Stomach (tissue), 9 donors: ENCODE data around the gene LSM14A. TPM values are rescaled to one million over a fixed set of nuclear protein-coding genes. Genes with fewer than 3 reads are reported as not detected.

Source experiments
- DNase-seq, 2 donors: peaks; one replicate each; pipeline versions ENCODE4 v3.0.0 to v3.0.0-alpha.2; 2013 to 2019
- H3K27ac ChIP-seq, 5 donors: fragments of 200-600 bp in 4 of 5; sonication (generic) in 4 of 5; one replicate each; pipeline ENCODE4 v1.5.1; 2013 to 2019; ENCODE audit warnings: mild to moderate bottlenecking in 1 of 5, moderate library complexity in 1 of 5
- H3K27me3 ChIP-seq, 3 donors: fragments of 200-600 bp; sonication (generic); one replicate each; pipeline ENCODE4 v1.5.1; 2017 to 2019; ENCODE audit warnings: mixed run types in 1 of 3
- H3K36me3 ChIP-seq, 4 donors: fragments of 200-600 bp; sonication (generic); 1 replicate in 3 of 4; 2 replicates in 1 of 4; pipeline ENCODE4 v1.5.1; 2016 to 2019
- H3K4me1 ChIP-seq, 4 donors: fragments of 200-600 bp; sonication (generic); one replicate each; pipeline ENCODE4 v1.5.1; 2016 to 2019
- H3K4me3 ChIP-seq, 4 donors: fragments of 200-600 bp; sonication (generic) in 3 of 4; one replicate each; pipeline ENCODE4 v1.5.1; 2016 to 2019; ENCODE audit warnings: mild to moderate bottlenecking in 1 of 4
- H3K9me3 ChIP-seq, 4 donors: fragments of 200-600 bp; sonication (generic); one replicate each; pipeline ENCODE4 v1.5.1; 2016 to 2019
- CTCF ChIP-seq, 7 experiments: fragments of 450-650 bp in 4 of 7; fragments of 200-600 bp in 3 of 7; sonication (generic) in 3 of 7; IDR thresholded peaks; one replicate each; pipeline ENCODE4 v1.5.1; 2016 to 2019; ENCODE audit warnings: antibody characterized with exemption in 7 of 7, control low read depth in 2 of 7, mild to moderate bottlenecking in 1 of 7
- EP300 ChIP-seq: sonication (generic); formaldehyde crosslinking; IDR thresholded peaks from one replicate; pipeline ENCODE4 v1.6.1; 2017; ENCODE audit warnings: antibody characterized with exemption
- POLR2A ChIP-seq, 4 donors: fragments of 450-650 bp; IDR thresholded peaks; one replicate each; pipeline ENCODE4 v1.6.1; 2016; ENCODE audit warnings: antibody characterized with exemption in 4 of 4, control low read depth in 2 of 4, mild to moderate bottlenecking in 1 of 4, moderate library complexity in 1 of 4
- POLR2AphosphoS5 ChIP-seq, 3 donors: sonication (generic); formaldehyde crosslinking; IDR thresholded peaks; one replicate each; pipeline ENCODE4 v1.6.1; 2016; ENCODE audit warnings: antibody characterized with exemption in 3 of 3
- WGBS, 5 donors: extraction: QIAGEN DNeasy Blood & Tissue Kit in 3 of 5; methylation state at CpG; one replicate each; pipeline versions ENCODE4 v1.1.5 to v1.1.7; 2013 to 2018; 5-methylcytosine and 5-hydroxymethylcytosine counted together
- intact Hi-C: fragments of 100-400 bp; cut with DNase I; formaldehyde crosslinking; loops from one replicate; pipeline ENCODE4 v1.15.1; 2023; ENCODE audit warnings: low total_unique reads
- polyA plus RNA-seq, 3 donors: library from polyadenylated mRNA; stranded (reverse); fragments of 200-250 nt; gene quantifications; one replicate each; pipeline ENCODE4 v1.2.3, GENCODE V29; 2013
- total RNA-seq, 5 donors: library from RNA; depleted of rRNA; stranded (reverse); fragments of >200 nt; gene quantifications; one replicate each; pipeline versions ENCODE4 v1.1.0 to v1.2.3, GENCODE V29; 2014 to 2016
- donor health status: healthy with polysubstance abuse.
- donor health status: Bipolar disorder and iron deficiency.
- donor health status: healthy.

LSM14A gene
- total and polyA plus RNA-seq, 8 donors = 38.4 to 227 (median 111) TPM

- Histone ChIP-seq H3K27ac (peak overlapping the region in 2 of 5 donors; percentile 14 to 32), H3K4me3 (no peak overlapping the region), H3K27me3 (no peaks in the 10 kb centered on the region), H3K36me3 (no peaks in the 10 kb centered on the region), H3K9me3 (no peaks in the 10 kb centered on the region), H3K4me1 (peaks cover 0 to 8% (median 0%) of the 10 kb centered on the region in 4 donors)
- intact Hi-C loops = loop anchor here (10.0 kb wide), 1 partner anchor 96 kb away; no protein-coding TSS in a partner anchor
- WGBS, 5 donors = 14 to 32% (median 30%) methylated on average over 5 of the region's 5 CpGs
- TF ChIP-seq CTCF (IDR thresholded peaks at IDR 0.05) (no peak), POLR2AphosphoS5 (IDR thresholded peaks at IDR 0.05) (peak in 2 of 3 donors; percentile 4 to 37)
- peak in 1 of 2 donors; percentile 58 for DNase-seq
Observed at GRCh38 chr19:34141025-34141424, 31.3 kb upstream of the LSM14A start.

- H3K9me3 ChIP-seq = no peaks in the 10 kb centered on the region
- H3K4me1 ChIP-seq = peaks cover 0 to 8% (median 0%) of the 10 kb centered on the region in 4 donors
- H3K27ac ChIP-seq = no peak overlapping the region
- no peak overlapping the region for H3K4me3 ChIP-seq
- no peak for DNase-seq
- no peaks in the 10 kb centered on the region for H3K27me3 ChIP-seq
- intact Hi-C loops = loop anchor here (10.0 kb wide), 1 partner anchor 98 kb away; no protein-coding TSS in a partner anchor
- no peaks in the 10 kb centered on the region for H3K36me3 ChIP-seq
- no peak for TF ChIP-seq POLR2AphosphoS5 (IDR thresholded peaks at IDR 0.05)
- no peak for TF ChIP-seq CTCF (IDR thresholded peaks at IDR 0.05)
- TF ChIP-seq POLR2A (IDR thresholded peaks at IDR 0.05) = no peak
- no peak for TF ChIP-seq EP300
- WGBS, 5 donors = 51 to 75% (median 70%) methylated on average over 3 of the region's 3 CpGs
Observed at GRCh38 chr19:34142440-34142839, 29.9 kb upstream of the LSM14A start.

GRCh38 chr19:34145741-34146202 is 26.5 kb upstream of the LSM14A start:
- Histone ChIP-seq H3K36me3 (no peaks in the 10 kb centered on the region), H3K27ac (no peak overlapping the region), H3K4me3 (no peak overlapping the region), H3K9me3 (no peaks in the 10 kb centered on the region), H3K4me1 (peaks cover 0 to 8% (median 0%) of the 10 kb centered on the region in 4 donors), H3K27me3 (no peaks in the 10 kb centered on the region)
- intact Hi-C loops = loop anchor here (10.0 kb wide), 1 partner anchor 101 kb away; no protein-coding TSS in a partner anchor
- TF ChIP-seq POLR2A (IDR thresholded peaks at IDR 0.05) (no peak), CTCF (IDR thresholded peaks at IDR 0.05) (peak in 5 of 7 experiments; percentile 41 to 87 (median 74)), EP300 (no peak), POLR2AphosphoS5 (IDR thresholded peaks at IDR 0.05) (no peak)
- peak; percentile 54 to 85 for DNase-seq
- 11 to 14% (median 12%) methylated on average over 7 of the region's 7 CpGs for WGBS, 5 donors

GRCh38 chr19:34148658-34149185 is 23.6 kb upstream of the LSM14A start:
- H3K27me3 ChIP-seq = no peaks in the 10 kb centered on the region
- H3K4me3 ChIP-seq = no peak overlapping the region
- no peaks in the 10 kb centered on the region for H3K4me1 ChIP-seq
- H3K9me3 ChIP-seq = no peaks in the 10 kb centered on the region
- H3K27ac ChIP-seq = no peak overlapping the region
- H3K36me3 ChIP-seq = no peaks in the 10 kb centered on the region
- WGBS, 5 donors = 78 to 88% (median 84%) methylated on average over 7 to 9 of the region's 9 CpGs
- TF ChIP-seq POLR2AphosphoS5 (IDR thresholded peaks at IDR 0.05) (no peak), POLR2A (IDR thresholded peaks at IDR 0.05) (no peak), CTCF (IDR thresholded peaks at IDR 0.05) (no peak), EP300 (no peak)
- DNase-seq = no peak
- intact Hi-C loops = loop anchor here (10.0 kb wide), 1 partner anchor 104 kb away; no protein-coding TSS in a partner anchor
